WTC11 (cell line): ENCODE measurements around the gene B4GALT4.

Source experiments
- CBFB ChIP-seq: sonication (generic); formaldehyde crosslinking; IDR thresholded peaks from 2 replicates; pipeline ENCODE4 v1.8.1; 2022; ENCODE audit warnings: mild to moderate bottlenecking, low read depth, missing genetic modification reagents
- E2F4 ChIP-seq: sonication (generic); formaldehyde crosslinking; IDR thresholded peaks from 2 replicates; pipeline ENCODE4 v1.8.1; 2022; ENCODE audit warnings: low read depth, mild to moderate bottlenecking, moderate library complexity, missing genetic modification reagents, borderline replicate concordance
- JAZF1 ChIP-seq: fragments of 250-450 bp; sonication (Bioruptor Pico); IDR thresholded peaks from 2 replicates; pipeline ENCODE4 v1.9.0; 2021; ENCODE audit warnings: moderate library complexity, mild to moderate bottlenecking, inconsistent platforms
- KAT7 ChIP-seq: sonication (generic); formaldehyde crosslinking; IDR thresholded peaks from 2 replicates; pipeline ENCODE4 v1.8.1; 2023; ENCODE audit warnings: missing genetic modification reagents, mild to moderate bottlenecking, borderline replicate concordance
- TEAD1 ChIP-seq: sonication (generic); formaldehyde crosslinking; IDR thresholded peaks from 2 replicates; pipeline ENCODE4 v1.8.0; 2022; ENCODE audit warnings: mild to moderate bottlenecking, missing genetic modification reagents
- TEAD4 ChIP-seq: sonication (generic); formaldehyde crosslinking; IDR thresholded peaks from 2 replicates; pipeline ENCODE4 v1.8.0; 2022; ENCODE audit warnings: mild to moderate bottlenecking, missing genetic modification reagents
- ZNF121 ChIP-seq: sonication (generic); formaldehyde crosslinking; IDR thresholded peaks from 2 replicates; pipeline ENCODE4 v1.8.0; 2023; ENCODE audit warnings: missing genetic modification reagents
- ZNF138 ChIP-seq: sonication (generic); formaldehyde crosslinking; conservative IDR thresholded peaks from 2 replicates; pipeline ENCODE4 v1.8.1; 2022; ENCODE audit warnings: mild to moderate bottlenecking, moderate library complexity, missing genetic modification reagents
- TF ChIP-seq, protein P1 (sequence below): fragments of 200-600 bp; IDR thresholded peaks from 2 replicates; pipeline ENCODE4 v1.8.0; 2022; ENCODE audit warnings: antibody characterized with exemption
- TF ChIP-seq, protein P2 (sequence below): sonication (generic); formaldehyde crosslinking; IDR thresholded peaks from 2 replicates; pipeline ENCODE4 v1.8.0; 2023; ENCODE audit warnings: missing genetic modification reagents, mild to moderate bottlenecking, borderline replicate concordance

GRCh38 chr3:119205685-119206084 is 35.0 kb downstream of the B4GALT4 start:
- TF ChIP-seq, protein P1, sequence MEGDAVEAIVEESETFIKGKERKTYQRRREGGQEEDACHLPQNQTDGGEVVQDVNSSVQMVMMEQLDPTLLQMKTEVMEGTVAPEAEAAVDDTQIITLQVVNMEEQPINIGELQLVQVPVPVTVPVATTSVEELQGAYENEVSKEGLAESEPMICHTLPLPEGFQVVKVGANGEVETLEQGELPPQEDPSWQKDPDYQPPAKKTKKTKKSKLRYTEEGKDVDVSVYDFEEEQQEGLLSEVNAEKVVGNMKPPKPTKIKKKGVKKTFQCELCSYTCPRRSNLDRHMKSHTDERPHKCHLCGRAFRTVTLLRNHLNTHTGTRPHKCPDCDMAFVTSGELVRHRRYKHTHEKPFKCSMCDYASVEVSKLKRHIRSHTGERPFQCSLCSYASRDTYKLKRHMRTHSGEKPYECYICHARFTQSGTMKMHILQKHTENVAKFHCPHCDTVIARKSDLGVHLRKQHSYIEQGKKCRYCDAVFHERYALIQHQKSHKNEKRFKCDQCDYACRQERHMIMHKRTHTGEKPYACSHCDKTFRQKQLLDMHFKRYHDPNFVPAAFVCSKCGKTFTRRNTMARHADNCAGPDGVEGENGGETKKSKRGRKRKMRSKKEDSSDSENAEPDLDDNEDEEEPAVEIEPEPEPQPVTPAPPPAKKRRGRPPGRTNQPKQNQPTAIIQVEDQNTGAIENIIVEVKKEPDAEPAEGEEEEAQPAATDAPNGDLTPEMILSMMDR = no peak
- TF ChIP-seq E2F4 (CRISPR knock-in tag) (no peak), TEAD4 (no peak), CBFB (CRISPR knock-in tag) (no peak), JAZF1 (CRISPR knock-in tag) (no peak), KAT7 (CRISPR knock-in tag) (no peak), TEAD1 (CRISPR knock-in tag) (no peak), ZNF121 (CRISPR knock-in tag) (no peak), ZNF138 (CRISPR knock-in tag) (no peak)
- TF ChIP-seq, protein P2, sequence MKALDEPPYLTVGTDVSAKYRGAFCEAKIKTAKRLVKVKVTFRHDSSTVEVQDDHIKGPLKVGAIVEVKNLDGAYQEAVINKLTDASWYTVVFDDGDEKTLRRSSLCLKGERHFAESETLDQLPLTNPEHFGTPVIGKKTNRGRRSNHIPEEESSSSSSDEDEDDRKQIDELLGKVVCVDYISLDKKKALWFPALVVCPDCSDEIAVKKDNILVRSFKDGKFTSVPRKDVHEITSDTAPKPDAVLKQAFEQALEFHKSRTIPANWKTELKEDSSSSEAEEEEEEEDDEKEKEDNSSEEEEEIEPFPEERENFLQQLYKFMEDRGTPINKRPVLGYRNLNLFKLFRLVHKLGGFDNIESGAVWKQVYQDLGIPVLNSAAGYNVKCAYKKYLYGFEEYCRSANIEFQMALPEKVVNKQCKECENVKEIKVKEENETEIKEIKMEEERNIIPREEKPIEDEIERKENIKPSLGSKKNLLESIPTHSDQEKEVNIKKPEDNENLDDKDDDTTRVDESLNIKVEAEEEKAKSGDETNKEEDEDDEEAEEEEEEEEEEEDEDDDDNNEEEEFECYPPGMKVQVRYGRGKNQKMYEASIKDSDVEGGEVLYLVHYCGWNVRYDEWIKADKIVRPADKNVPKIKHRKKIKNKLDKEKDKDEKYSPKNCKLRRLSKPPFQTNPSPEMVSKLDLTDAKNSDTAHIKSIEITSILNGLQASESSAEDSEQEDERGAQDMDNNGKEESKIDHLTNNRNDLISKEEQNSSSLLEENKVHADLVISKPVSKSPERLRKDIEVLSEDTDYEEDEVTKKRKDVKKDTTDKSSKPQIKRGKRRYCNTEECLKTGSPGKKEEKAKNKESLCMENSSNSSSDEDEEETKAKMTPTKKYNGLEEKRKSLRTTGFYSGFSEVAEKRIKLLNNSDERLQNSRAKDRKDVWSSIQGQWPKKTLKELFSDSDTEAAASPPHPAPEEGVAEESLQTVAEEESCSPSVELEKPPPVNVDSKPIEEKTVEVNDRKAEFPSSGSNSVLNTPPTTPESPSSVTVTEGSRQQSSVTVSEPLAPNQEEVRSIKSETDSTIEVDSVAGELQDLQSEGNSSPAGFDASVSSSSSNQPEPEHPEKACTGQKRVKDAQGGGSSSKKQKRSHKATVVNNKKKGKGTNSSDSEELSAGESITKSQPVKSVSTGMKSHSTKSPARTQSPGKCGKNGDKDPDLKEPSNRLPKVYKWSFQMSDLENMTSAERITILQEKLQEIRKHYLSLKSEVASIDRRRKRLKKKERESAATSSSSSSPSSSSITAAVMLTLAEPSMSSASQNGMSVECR (CRISPR knock-in tag) = no peak
